ENCODE data around the gene KCNH8.

The KCNH8 gene

DNA sequence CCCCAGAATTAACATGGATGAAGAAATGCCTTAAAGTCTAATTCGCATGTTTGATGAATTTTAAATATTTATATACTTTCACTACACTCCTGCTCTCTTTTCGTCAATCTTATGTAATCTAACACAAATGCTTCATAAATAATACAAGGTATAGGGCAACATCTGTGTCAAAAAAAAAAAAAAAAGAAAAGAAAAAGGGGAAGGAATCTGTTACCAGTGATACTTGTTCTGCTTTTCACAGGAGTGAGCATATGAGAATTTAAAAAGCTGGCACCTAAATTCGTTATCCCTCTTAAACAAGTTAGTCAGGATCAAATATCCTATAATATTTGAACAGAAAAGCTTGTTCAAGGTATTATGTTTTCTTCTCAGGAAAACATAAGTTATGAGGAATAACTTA lies 243.8 kb downstream of the KCNH8 start:
- DNase-seq (ENCODE audit: low read depth), result no peak
- no peak overlapping the region for H3K4me3 ChIP-seq (ENCODE audit: low read depth, low read length)
- TF ChIP-seq, protein P1, sequence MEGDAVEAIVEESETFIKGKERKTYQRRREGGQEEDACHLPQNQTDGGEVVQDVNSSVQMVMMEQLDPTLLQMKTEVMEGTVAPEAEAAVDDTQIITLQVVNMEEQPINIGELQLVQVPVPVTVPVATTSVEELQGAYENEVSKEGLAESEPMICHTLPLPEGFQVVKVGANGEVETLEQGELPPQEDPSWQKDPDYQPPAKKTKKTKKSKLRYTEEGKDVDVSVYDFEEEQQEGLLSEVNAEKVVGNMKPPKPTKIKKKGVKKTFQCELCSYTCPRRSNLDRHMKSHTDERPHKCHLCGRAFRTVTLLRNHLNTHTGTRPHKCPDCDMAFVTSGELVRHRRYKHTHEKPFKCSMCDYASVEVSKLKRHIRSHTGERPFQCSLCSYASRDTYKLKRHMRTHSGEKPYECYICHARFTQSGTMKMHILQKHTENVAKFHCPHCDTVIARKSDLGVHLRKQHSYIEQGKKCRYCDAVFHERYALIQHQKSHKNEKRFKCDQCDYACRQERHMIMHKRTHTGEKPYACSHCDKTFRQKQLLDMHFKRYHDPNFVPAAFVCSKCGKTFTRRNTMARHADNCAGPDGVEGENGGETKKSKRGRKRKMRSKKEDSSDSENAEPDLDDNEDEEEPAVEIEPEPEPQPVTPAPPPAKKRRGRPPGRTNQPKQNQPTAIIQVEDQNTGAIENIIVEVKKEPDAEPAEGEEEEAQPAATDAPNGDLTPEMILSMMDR (IDR thresholded peaks at IDR 0.05; ENCODE audit: insufficient read depth, low read depth, low read length, missing control alignments), result no peak

DNA sequence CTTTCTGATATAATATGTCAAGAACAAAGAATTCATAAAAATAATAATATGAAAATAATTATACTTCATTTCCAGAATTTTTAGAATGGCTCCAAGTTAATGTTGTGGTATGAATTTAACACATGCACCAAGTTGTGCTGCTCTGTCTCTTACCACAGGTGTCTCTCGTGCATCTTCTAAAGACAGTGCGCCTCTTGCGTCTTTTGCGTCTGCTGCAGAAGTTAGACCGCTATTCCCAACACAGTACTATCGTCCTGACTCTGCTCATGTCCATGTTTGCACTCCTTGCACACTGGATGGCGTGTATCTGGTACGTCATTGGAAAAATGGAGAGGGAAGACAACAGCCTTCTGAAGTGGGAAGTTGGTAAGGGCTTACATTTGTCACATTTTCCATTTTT lies 246.6 kb downstream of the KCNH8 start:
- TF ChIP-seq, protein P1 (IDR thresholded peaks at IDR 0.05; ENCODE audit: insufficient read depth, low read depth, low read length, missing control alignments), result no peak
- DNase-seq (ENCODE audit: low read depth), result no peak
- H3K4me3 ChIP-seq (ENCODE audit: low read depth, low read length), result no peak overlapping the region

DNA sequence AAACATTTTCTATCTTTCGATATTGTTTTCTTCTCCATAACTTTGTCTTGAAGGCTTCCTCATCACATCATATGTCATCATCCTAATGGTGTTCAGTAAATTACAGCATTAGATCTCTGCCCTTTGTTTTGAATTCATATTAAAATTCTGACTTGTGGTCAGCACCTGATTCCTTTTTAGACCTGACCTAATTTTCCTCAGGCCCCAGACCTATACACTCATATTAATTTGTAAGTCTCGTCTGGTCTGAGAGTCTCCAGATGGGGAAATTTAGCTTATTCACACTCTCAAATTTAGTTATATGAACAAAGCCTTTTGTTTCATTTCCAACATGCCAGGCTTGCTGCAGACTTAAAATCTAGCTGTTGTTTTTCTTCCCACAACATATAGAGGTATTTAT lies 248.4 kb downstream of the KCNH8 start:
- H3K4me3 ChIP-seq (ENCODE audit: low read depth, low read length), result no peak overlapping the region
- DNase-seq (ENCODE audit: low read depth), result no peak
- TF ChIP-seq, protein P1 (IDR thresholded peaks at IDR 0.05; ENCODE audit: insufficient read depth, low read depth, low read length, missing control alignments), result no peak

GRCh38 chr3:19399356-19399755 lies 251.0 kb downstream of the KCNH8 start:
- DNase-seq (ENCODE audit: low read depth), result no peak
- H3K4me3 ChIP-seq (ENCODE audit: low read depth, low read length), result no peak overlapping the region
- TF ChIP-seq, protein P1 (IDR thresholded peaks at IDR 0.05; ENCODE audit: insufficient read depth, low read depth, low read length, missing control alignments), result no peak

DNA sequence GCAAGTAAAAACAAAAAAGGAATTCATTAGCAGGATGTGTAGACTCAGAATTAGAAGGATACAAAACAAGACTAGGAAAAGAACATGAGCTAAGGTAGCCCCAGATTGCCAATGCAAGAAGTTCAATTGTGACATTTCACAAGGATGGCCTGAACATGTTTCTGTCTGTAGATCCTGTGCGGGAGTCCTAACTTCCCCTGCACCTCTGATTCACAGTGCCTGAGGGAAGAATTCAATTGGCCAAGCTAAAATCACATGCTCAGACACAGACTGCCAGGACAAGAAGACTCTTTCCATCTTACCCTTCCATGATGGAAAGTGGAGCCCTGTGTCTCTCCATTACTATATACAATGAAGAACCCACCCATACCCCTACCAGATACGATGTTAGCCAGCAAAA lies 251.5 kb downstream of the KCNH8 start:
- no peak for DNase-seq (ENCODE audit: low read depth)
- H3K4me3 ChIP-seq (ENCODE audit: low read depth, low read length), result no peak overlapping the region
- TF ChIP-seq, protein P1 (IDR thresholded peaks at IDR 0.05; ENCODE audit: insufficient read depth, low read depth, low read length, missing control alignments), result no peak

DNA sequence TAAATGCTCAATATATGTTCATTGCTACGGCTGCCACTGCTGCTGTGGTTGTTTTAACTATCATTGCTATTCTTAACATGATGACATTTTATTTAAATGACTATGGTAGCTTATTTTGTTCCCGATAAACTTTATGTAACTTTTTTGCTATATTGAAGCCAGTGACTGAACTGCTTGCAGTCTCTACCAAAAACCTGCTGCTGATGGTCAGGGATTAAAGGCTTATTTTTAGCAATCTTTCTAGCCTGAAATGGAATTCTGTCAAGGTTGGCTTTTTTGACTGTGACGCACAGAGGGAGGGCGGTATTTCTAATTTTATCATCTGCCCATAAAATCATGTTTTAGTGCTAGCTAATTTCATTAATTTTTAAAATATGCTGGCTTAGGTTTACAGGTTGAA lies 271.8 kb downstream of the KCNH8 start:
- DNase-seq (ENCODE audit: low read depth), result no peak
- TF ChIP-seq, protein P1 (IDR thresholded peaks at IDR 0.05; ENCODE audit: insufficient read depth, low read depth, low read length, missing control alignments), result no peak
- H3K4me3 ChIP-seq (ENCODE audit: low read depth, low read length), result no peak overlapping the region

DNA sequence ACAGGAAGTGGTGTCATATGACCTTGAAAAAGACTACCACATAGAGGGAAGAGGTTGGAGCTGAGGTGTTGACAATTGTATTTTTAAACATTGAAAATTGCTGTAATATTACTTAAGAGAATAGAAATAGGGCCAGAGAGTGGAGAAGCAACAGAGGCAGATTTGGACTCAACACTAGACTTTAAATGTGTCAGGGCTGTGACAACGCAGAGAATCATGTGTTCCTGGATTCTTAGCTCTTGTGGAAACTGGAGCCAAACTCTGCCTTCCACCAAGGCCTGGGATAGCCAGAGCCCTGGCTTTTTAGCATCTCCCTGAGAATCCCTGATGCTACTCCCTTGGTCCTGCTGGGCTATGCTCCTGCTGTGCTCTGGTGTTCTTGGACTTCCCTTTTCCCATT lies 277.5 kb downstream of the KCNH8 start:
- no peak overlapping the region for H3K4me3 ChIP-seq (ENCODE audit: low read depth, low read length)
- DNase-seq (ENCODE audit: low read depth), result no peak
- TF ChIP-seq, protein P1 (IDR thresholded peaks at IDR 0.05; ENCODE audit: insufficient read depth, low read depth, low read length, missing control alignments), result no peak
